K562 (cell line): ENCODE measurements around the gene SRMS. TPM values are rescaled to one million over a fixed set of nuclear protein-coding genes. Genes with fewer than 3 reads are reported as not detected.

Experiments
- CBX2 ChIP-seq: fragments of 200-600 bp; sonication (generic); IDR thresholded peaks from one replicate; pipeline ENCODE4 v1.6.1; 2012; ENCODE audit warnings: mild to moderate bottlenecking, low read length, inconsistent platforms; ENCODE audit not compliant: insufficient read depth, poor library complexity, severe bottlenecking
- CTBP1 ChIP-seq: fragments of 450-650 bp; IDR thresholded peaks from 2 replicates; pipeline ENCODE4 v1.6.1; 2016; ENCODE audit warnings: borderline replicate concordance
- ETS2 ChIP-seq: IDR thresholded peaks from 2 replicates; pipeline ENCODE4 v1.6.1; 2016; ENCODE audit warnings: borderline replicate concordance, missing genetic modification characterization, mild to moderate bottlenecking, moderate library complexity, missing compliant biosample characterization; ENCODE audit not compliant: poor library complexity, severe bottlenecking
- FOXK1 ChIP-seq: sonication (generic); formaldehyde crosslinking; IDR thresholded peaks from 2 replicates; pipeline ENCODE4 v1.8.0; 2022; ENCODE audit warnings: missing genetic modification reagents, mild to moderate bottlenecking, borderline replicate concordance
- FOXM1 ChIP-seq, 2 experiments: fragments of 450-650 bp in 1 of 2; sonication (generic) in 1 of 2; formaldehyde crosslinking in 1 of 2; IDR thresholded peaks; 2 replicates each; pipeline versions ENCODE4 v1.6.1 to v1.9.0; 2017 to 2022; ENCODE audit warnings: low read depth in 2 of 2, mild to moderate bottlenecking in 2 of 2, missing genetic modification reagents in 1 of 2, moderate library complexity in 1 of 2
- GABPB2 ChIP-seq: fragments of 250-450 bp; sonication (Bioruptor Pico); conservative IDR thresholded peaks from 2 replicates; pipeline ENCODE4 v1.5.1; 2021; ENCODE audit warnings: mild to moderate bottlenecking
- GTF2E2 ChIP-seq: fragments of 200-800 bp; sonication (Bioruptor generic); IDR thresholded peaks from 2 replicates; pipeline ENCODE4 v1.6.1; 2016; ENCODE audit warnings: missing genetic modification characterization, missing compliant biosample characterization
- HNRNPL ChIP-seq: fragments of 200-400 bp; formaldehyde crosslinking; IDR thresholded peaks from 2 replicates; pipeline ENCODE4 v1.6.1; 2017; ENCODE audit warnings: low read depth, mild to moderate bottlenecking, low read length
- KAT8 ChIP-seq: fragments of 450-650 bp; IDR thresholded peaks from 2 replicates; pipeline ENCODE4 v1.6.1; 2016; ENCODE audit warnings: low read depth, mild to moderate bottlenecking
- NR1H2 ChIP-seq: sonication (generic); formaldehyde crosslinking; IDR thresholded peaks from 2 replicates; pipeline ENCODE4 v1.4.0; 2020; ENCODE audit warnings: mild to moderate bottlenecking, missing genetic modification reagents
- NR2F6 ChIP-seq: fragments of 450-650 bp; formaldehyde crosslinking; IDR thresholded peaks from 2 replicates; pipeline ENCODE4 v1.4.0; 2020; ENCODE audit warnings: mild to moderate bottlenecking
- NR3C1 ChIP-seq: sonication (generic); formaldehyde crosslinking; IDR thresholded peaks from 2 replicates; pipeline ENCODE4 v1.8.1; 2022; ENCODE audit warnings: missing genetic modification reagents
- POLR2A ChIP-seq: fragments of 450-650 bp; conservative IDR thresholded peaks from 2 replicates; pipeline ENCODE4 v1.6.1; 2016
- POLR2AphosphoS2 ChIP-seq: IDR thresholded peaks from 2 replicates; pipeline ENCODE4 v1.6.1; 2012; ENCODE audit warnings: low read length, improper control_type of control experiment
- SAFB ChIP-seq: fragments of 200-400 bp; formaldehyde crosslinking; IDR thresholded peaks from 2 replicates; pipeline ENCODE4 v1.6.1; 2017; ENCODE audit warnings: low read depth, low read length, borderline replicate concordance
- SMAD2 ChIP-seq: fragments of 150-350 bp; IDR thresholded peaks from 2 replicates; pipeline ENCODE4 v1.6.1; 2014; ENCODE audit warnings: low read depth, mild to moderate bottlenecking, low read length
- STAT5B ChIP-seq: fragments of 250-450 bp; sonication (Bioruptor Pico); IDR thresholded peaks from 2 replicates; pipeline ENCODE4 v1.8.0; 2021; ENCODE audit warnings: mild to moderate bottlenecking, inconsistent platforms
- ZBTB7A ChIP-seq: IDR thresholded peaks from 2 replicates; pipeline ENCODE4 v1.6.1; 2011; ENCODE audit warnings: low read depth, mild to moderate bottlenecking, low read length, moderate library complexity, borderline replicate concordance; ENCODE audit not compliant: control insufficient read depth
- ZEB2 ChIP-seq: fragments of 450-650 bp; IDR thresholded peaks from 2 replicates; pipeline ENCODE4 v1.6.1; 2016
- ZKSCAN8 ChIP-seq: fragments of 200-800 bp; sonication (Bioruptor generic); IDR thresholded peaks from 2 replicates; pipeline ENCODE4 v1.6.1; 2016; ENCODE audit warnings: missing genetic modification characterization, missing compliant biosample characterization
- polyA plus RNA-seq, 8 experiments: library from polyadenylated mRNA; depleted of rRNA in 4 of 8; stranded (reverse) in 5 of 8; unstranded in 3 of 8; fragments of >200 nt; fragmentation: Nextera tagmentation in 2 of 8; fragmentation: Illumina TruSeq in 1 of 8; extraction: Ambion mirVana in 2 of 8; extraction: Trizol in 1 of 8; gene quantifications; 2 replicates each; pipeline versions ENCODE4 v1.2.1 to v1.2.3, GENCODE V29; 2011 to 2014; ENCODE audit warnings: inconsistent platforms in 1 of 8, missing spikeins in 1 of 8
- total RNA-seq, 7 experiments: library from RNA; depleted of rRNA in 6 of 7; stranded (reverse); fragments of >200 nt in 6 of 7; fragmentation: Illumina TruSeq in 2 of 7; extraction: Trizol in 2 of 7; gene quantifications; 2 replicates each; pipeline versions ENCODE4 v1.2.1 to v1.2.3, GENCODE V29; 2011 to 2021; ENCODE audit warnings: low replicate concordance in 1 of 7
- TF ChIP-seq, protein P1 (sequence below), 2 experiments: IDR thresholded peaks; 2 replicates each; pipeline ENCODE4 v1.6.1; 2011; ENCODE audit warnings: borderline replicate concordance in 1 of 2, control low read depth in 1 of 2, low read depth in 1 of 2, low read length in 1 of 2, mild to moderate bottlenecking in 1 of 2, mixed read lengths in 1 of 2, moderate library complexity in 1 of 2; ENCODE audit not compliant: insufficient read depth in 1 of 2, insufficient read length in 1 of 2, poor library complexity in 1 of 2, severe bottlenecking in 1 of 2; ENCODE audit errors: extremely low read depth in 1 of 2
- TF ChIP-seq, protein P2 (sequence below): fragments of 250-450 bp; sonication (Bioruptor Pico); IDR thresholded peaks from 2 replicates; pipeline ENCODE4 v1.5.0; 2020; ENCODE audit warnings: mild to moderate bottlenecking
- TF ChIP-seq, protein P3 (sequence below): sonication (generic); formaldehyde crosslinking; IDR thresholded peaks from 2 replicates; pipeline ENCODE4 v1.9.0; 2022; ENCODE audit warnings: mild to moderate bottlenecking, missing genetic modification reagents
- TF ChIP-seq, protein P4 (sequence below): sonication (generic); formaldehyde crosslinking; IDR thresholded peaks from 2 replicates; pipeline ENCODE4 v1.8.1; 2023; ENCODE audit warnings: mild to moderate bottlenecking, missing genetic modification reagents

SRMS gene
- total and polyA plus RNA-seq, 9 of the 15 experiments (the other 6 are each of a cell fraction or from before 2014, with no cell fraction given) = 0.07 TPM; not detected in 8

DNA sequence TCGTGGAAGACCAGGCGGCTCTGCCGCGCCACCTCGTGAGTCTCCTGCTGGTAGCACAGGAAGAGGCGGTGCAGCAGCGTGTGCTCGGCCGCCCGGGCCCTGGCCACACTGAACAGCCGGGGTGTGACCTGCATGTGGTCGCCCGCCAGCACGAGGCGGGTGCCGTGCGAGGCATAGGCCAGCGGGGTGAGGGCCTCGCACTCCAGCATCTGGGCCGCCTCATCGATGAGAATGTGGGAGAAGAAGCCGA, 19.5 kb upstream of the SRMS start (continued):
- TF ChIP-seq POLR2AphosphoS2 (no peak), FOXM1 (IDR thresholded peaks at IDR 0.05; ENCODE audit: low read depth) (no peak), FOXM1 (CRISPR knock-in tag; IDR thresholded peaks at IDR 0.05; ENCODE audit: low read depth) (no peak), NR3C1 (peak; percentile 21; the same call in 1 of the 2 replicates), KAT8 (no peak), ZKSCAN8 (no peak), STAT5B (CRISPR knock-in tag) (no peak), SMAD2 (no peak), HNRNPL (0 out of 2 replicates have a peak, but pooled peaks have one; percentile 21), POLR2A (no peak), ZBTB7A (no peak), CTBP1 (no peak), ZEB2 (no peak), GABPB2 (CRISPR knock-in tag) (no peak), NR2F6 (CRISPR knock-in tag) (no peak), GTF2E2 (tag) (no peak), CBX2 (no peak), SAFB (no peak), ETS2 (tag) (no peak), FOXK1 (no peak), NR1H2 (CRISPR knock-in tag) (no peak)
- TF ChIP-seq, protein P1, sequence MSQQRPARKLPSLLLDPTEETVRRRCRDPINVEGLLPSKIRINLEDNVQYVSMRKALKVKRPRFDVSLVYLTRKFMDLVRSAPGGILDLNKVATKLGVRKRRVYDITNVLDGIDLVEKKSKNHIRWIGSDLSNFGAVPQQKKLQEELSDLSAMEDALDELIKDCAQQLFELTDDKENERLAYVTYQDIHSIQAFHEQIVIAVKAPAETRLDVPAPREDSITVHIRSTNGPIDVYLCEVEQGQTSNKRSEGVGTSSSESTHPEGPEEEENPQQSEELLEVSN (IDR thresholded peaks at IDR 0.05; ENCODE audit: borderline replicate concordance in 1 of 2, extremely low read depth in 1 of 2, insufficient read depth in 1 of 2, insufficient read length in 1 of 2, low read depth in 1 of 2, low read length in 1 of 2, poor library complexity in 1 of 2, severe bottlenecking in 1 of 2) = peak in 1 of 2 experiments; percentile 46
- TF ChIP-seq, protein P2, sequence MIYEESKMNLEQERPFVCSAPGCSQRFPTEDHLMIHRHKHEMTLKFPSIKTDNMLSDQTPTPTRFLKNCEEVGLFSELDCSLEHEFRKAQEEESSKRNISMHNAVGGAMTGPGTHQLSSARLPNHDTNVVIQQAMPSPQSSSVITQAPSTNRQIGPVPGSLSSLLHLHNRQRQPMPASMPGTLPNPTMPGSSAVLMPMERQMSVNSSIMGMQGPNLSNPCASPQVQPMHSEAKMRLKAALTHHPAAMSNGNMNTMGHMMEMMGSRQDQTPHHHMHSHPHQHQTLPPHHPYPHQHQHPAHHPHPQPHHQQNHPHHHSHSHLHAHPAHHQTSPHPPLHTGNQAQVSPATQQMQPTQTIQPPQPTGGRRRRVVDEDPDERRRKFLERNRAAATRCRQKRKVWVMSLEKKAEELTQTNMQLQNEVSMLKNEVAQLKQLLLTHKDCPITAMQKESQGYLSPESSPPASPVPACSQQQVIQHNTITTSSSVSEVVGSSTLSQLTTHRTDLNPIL = no peak
- TF ChIP-seq, protein P3, sequence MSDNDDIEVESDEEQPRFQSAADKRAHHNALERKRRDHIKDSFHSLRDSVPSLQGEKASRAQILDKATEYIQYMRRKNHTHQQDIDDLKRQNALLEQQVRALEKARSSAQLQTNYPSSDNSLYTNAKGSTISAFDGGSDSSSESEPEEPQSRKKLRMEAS (CRISPR knock-in tag) = peak; percentile 55
- TF ChIP-seq, protein P4, sequence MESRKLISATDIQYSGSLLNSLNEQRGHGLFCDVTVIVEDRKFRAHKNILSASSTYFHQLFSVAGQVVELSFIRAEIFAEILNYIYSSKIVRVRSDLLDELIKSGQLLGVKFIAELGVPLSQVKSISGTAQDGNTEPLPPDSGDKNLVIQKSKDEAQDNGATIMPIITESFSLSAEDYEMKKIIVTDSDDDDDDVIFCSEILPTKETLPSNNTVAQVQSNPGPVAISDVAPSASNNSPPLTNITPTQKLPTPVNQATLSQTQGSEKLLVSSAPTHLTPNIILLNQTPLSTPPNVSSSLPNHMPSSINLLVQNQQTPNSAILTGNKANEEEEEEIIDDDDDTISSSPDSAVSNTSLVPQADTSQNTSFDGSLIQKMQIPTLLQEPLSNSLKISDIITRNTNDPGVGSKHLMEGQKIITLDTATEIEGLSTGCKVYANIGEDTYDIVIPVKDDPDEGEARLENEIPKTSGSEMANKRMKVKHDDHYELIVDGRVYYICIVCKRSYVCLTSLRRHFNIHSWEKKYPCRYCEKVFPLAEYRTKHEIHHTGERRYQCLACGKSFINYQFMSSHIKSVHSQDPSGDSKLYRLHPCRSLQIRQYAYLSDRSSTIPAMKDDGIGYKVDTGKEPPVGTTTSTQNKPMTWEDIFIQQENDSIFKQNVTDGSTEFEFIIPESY (CRISPR knock-in tag) = peak; percentile 98
